HepG2 (cell line): ENCODE measurements around the gene ARTN. TPM values are rescaled to one million over a fixed set of nuclear protein-coding genes. Genes with fewer than 3 reads are reported as not detected.
A peak's percentile ranks its signal among the peaks of the same experiment; 100 is the strongest.

Source experiments
- ATAD3A ChIP-seq: sonication (generic); formaldehyde crosslinking; IDR thresholded peaks from 2 replicates; pipeline ENCODE4 v1.4.0; 2020; ENCODE audit warnings: missing genetic modification reagents
- HOXA3 ChIP-seq: sonication (generic); formaldehyde crosslinking; IDR thresholded peaks from 2 replicates; pipeline ENCODE4 v1.5.0; 2020; ENCODE audit warnings: missing genetic modification reagents
- HOXA5 ChIP-seq: sonication (generic); formaldehyde crosslinking; IDR thresholded peaks from 2 replicates; pipeline ENCODE4 v1.4.0; 2020; ENCODE audit warnings: missing genetic modification reagents
- KAT7 ChIP-seq: IDR thresholded peaks from 2 replicates; pipeline ENCODE4 v1.6.1; 2018; ENCODE audit warnings: borderline replicate concordance, missing compliant biosample characterization
- KDM5A ChIP-seq: fragments of 200-600 bp; sonication (generic); IDR thresholded peaks from 2 replicates; pipeline ENCODE4 v1.7.0; 2018; ENCODE audit warnings: antibody characterized with exemption, mild to moderate bottlenecking, low read length, borderline replicate concordance
- KLF12 ChIP-seq: sonication (generic); formaldehyde crosslinking; IDR thresholded peaks from 2 replicates; pipeline ENCODE4 v1.4.0; 2020; ENCODE audit warnings: missing genetic modification reagents, borderline replicate concordance
- MATR3 ChIP-seq: sonication (generic); formaldehyde crosslinking; IDR thresholded peaks from 2 replicates; pipeline ENCODE4 v1.4.0; 2020; ENCODE audit warnings: missing genetic modification reagents
- NCOR1 ChIP-seq: fragments of 200-600 bp; sonication (generic); IDR thresholded peaks from 2 replicates; pipeline ENCODE4 v1.7.0; 2017; ENCODE audit warnings: antibody characterized with exemption, low read length, borderline replicate concordance
- NFE2L1 ChIP-seq: sonication (generic); formaldehyde crosslinking; IDR thresholded peaks from 2 replicates; pipeline ENCODE4 v1.4.0; 2020; ENCODE audit warnings: missing genetic modification reagents, mild to moderate bottlenecking, borderline replicate concordance
- PHB2 ChIP-seq: fragments of 450-650 bp; IDR thresholded peaks from 2 replicates; pipeline ENCODE4 v1.6.1; 2018; ENCODE audit not compliant: partially characterized antibody
- ZFP90 ChIP-seq: sonication (generic); formaldehyde crosslinking; IDR thresholded peaks from 2 replicates; pipeline ENCODE4 v1.8.0; 2022; ENCODE audit warnings: missing genetic modification reagents, mild to moderate bottlenecking, inconsistent platforms, borderline replicate concordance
- ZNF17 ChIP-seq: sonication (generic); formaldehyde crosslinking; IDR thresholded peaks from 2 replicates; pipeline ENCODE4 v1.5.0; 2020; ENCODE audit warnings: mild to moderate bottlenecking, missing genetic modification reagents
- ZNF263 ChIP-seq: sonication (generic); formaldehyde crosslinking; IDR thresholded peaks from 2 replicates; pipeline ENCODE4 v1.4.0; 2020; ENCODE audit warnings: missing genetic modification reagents
- ZNF274 ChIP-seq: sonication (generic); formaldehyde crosslinking; IDR thresholded peaks from 2 replicates; pipeline ENCODE4 v1.5.1; 2020; ENCODE audit warnings: mild to moderate bottlenecking, missing genetic modification reagents
- ZNF607 ChIP-seq: sonication (generic); formaldehyde crosslinking; IDR thresholded peaks from 2 replicates; pipeline ENCODE4 v1.5.1; 2020; ENCODE audit warnings: missing genetic modification reagents, mild to moderate bottlenecking, borderline replicate concordance
- ZNF615 ChIP-seq: sonication (generic); formaldehyde crosslinking; IDR thresholded peaks from 2 replicates; pipeline ENCODE4 v1.5.0; 2020; ENCODE audit warnings: mild to moderate bottlenecking, missing genetic modification reagents, borderline replicate concordance
- polyA plus RNA-seq, 8 experiments: library from polyadenylated mRNA; depleted of rRNA in 3 of 8; stranded (reverse) in 7 of 8; unstranded in 1 of 8; fragments of >200 nt; fragmentation: Illumina TruSeq in 4 of 8; extraction: Trizol in 4 of 8; gene quantifications; 2 replicates each; pipeline versions ENCODE4 v1.2.1 to v1.2.3, GENCODE V29; 2011 to 2016; ENCODE audit warnings: low read depth in 4 of 8, missing spikeins in 1 of 8, mixed read lengths in 1 of 8; ENCODE audit not compliant: insufficient read depth in 1 of 8
- total RNA-seq, 5 experiments: library from RNA; depleted of rRNA; stranded (reverse); fragments of >200 nt; fragmentation: Illumina TruSeq; extraction: Trizol; gene quantifications; 2 replicates each; pipeline ENCODE4 v1.2.3, GENCODE V29; 2016; ENCODE audit warnings: low read depth in 1 of 5
- TF ChIP-seq, protein P1 (sequence below): sonication (generic); formaldehyde crosslinking; IDR thresholded peaks from 2 replicates; pipeline ENCODE4 v1.5.1; 2020; ENCODE audit warnings: mild to moderate bottlenecking, moderate library complexity, missing genetic modification reagents
- TF ChIP-seq, protein P2 (sequence below): sonication (generic); formaldehyde crosslinking; IDR thresholded peaks from 2 replicates; pipeline ENCODE4 v1.5.0; 2020; ENCODE audit warnings: mild to moderate bottlenecking, missing genetic modification reagents, moderate library complexity
- TF ChIP-seq, protein P3 (sequence below): sonication (generic); formaldehyde crosslinking; conservative IDR thresholded peaks from 2 replicates; pipeline ENCODE4 v1.8.1; 2023; ENCODE audit warnings: missing genetic modification reagents
- TF ChIP-seq, protein P4 (sequence below): sonication (generic); formaldehyde crosslinking; IDR thresholded peaks from 2 replicates; pipeline ENCODE4 v1.4.0; 2020; ENCODE audit warnings: missing genetic modification reagents

Gene ARTN
- total and polyA plus RNA-seq, 2 of the 13 experiments (the other 11 are each of a cell fraction or from before 2014, with no cell fraction given): 0.11 to 0.62 TPM

DNA sequence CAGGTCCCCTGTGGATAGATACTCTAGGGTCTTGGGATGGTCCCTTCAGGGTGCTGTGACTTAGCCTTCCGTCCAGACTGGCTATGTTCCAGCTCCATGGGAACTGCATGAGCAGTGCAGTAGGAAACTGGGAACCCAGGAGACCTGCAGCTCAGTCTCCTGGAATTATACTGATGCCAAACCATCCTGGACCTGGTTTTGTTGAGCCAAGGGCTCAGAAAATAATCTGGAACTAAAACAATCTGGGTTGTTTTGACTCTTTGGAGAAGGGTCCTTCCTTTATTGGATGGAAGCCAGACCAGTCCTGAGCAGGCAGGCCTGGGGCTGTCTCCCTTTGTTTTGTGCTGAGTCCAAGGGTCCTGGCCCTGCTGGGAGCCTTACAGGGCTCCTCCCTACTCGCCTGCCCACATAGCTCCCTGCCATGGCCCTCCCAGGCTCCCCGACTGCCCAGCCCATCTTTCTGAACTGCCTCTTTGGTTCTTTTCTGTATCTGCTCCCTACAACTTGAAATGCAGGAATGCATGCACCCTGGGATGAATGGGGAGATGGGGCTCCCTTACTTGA, 14.4 kb downstream of the ARTN start (continued):
- 0 out of 2 replicates have a peak, but pooled peaks have one; percentile 41 for TF ChIP-seq HOXA5 (CRISPR knock-in tag)
- TF ChIP-seq, protein P1, sequence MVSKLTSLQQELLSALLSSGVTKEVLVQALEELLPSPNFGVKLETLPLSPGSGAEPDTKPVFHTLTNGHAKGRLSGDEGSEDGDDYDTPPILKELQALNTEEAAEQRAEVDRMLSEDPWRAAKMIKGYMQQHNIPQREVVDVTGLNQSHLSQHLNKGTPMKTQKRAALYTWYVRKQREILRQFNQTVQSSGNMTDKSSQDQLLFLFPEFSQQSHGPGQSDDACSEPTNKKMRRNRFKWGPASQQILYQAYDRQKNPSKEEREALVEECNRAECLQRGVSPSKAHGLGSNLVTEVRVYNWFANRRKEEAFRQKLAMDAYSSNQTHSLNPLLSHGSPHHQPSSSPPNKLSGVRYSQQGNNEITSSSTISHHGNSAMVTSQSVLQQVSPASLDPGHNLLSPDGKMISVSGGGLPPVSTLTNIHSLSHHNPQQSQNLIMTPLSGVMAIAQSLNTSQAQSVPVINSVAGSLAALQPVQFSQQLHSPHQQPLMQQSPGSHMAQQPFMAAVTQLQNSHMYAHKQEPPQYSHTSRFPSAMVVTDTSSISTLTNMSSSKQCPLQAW (CRISPR knock-in tag): no peak
- no peak for TF ChIP-seq NFE2L1 (CRISPR knock-in tag)
- TF ChIP-seq HOXA3 (CRISPR knock-in tag): peak; percentile 17; the same call in 1 of the 2 replicates
- no peak for TF ChIP-seq PHB2
- TF ChIP-seq, protein P2, sequence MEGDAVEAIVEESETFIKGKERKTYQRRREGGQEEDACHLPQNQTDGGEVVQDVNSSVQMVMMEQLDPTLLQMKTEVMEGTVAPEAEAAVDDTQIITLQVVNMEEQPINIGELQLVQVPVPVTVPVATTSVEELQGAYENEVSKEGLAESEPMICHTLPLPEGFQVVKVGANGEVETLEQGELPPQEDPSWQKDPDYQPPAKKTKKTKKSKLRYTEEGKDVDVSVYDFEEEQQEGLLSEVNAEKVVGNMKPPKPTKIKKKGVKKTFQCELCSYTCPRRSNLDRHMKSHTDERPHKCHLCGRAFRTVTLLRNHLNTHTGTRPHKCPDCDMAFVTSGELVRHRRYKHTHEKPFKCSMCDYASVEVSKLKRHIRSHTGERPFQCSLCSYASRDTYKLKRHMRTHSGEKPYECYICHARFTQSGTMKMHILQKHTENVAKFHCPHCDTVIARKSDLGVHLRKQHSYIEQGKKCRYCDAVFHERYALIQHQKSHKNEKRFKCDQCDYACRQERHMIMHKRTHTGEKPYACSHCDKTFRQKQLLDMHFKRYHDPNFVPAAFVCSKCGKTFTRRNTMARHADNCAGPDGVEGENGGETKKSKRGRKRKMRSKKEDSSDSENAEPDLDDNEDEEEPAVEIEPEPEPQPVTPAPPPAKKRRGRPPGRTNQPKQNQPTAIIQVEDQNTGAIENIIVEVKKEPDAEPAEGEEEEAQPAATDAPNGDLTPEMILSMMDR (CRISPR knock-in tag): no peak
- no peak for TF ChIP-seq ZNF274 (CRISPR knock-in tag)
- 0 out of 2 replicates have a peak, but pooled peaks have one; percentile 22 for TF ChIP-seq KLF12 (CRISPR knock-in tag)
- no peak for TF ChIP-seq MATR3 (CRISPR knock-in tag)
- 0 out of 2 replicates have a peak, but pooled peaks have one; percentile 14 for TF ChIP-seq KDM5A
- TF ChIP-seq, protein P3, sequence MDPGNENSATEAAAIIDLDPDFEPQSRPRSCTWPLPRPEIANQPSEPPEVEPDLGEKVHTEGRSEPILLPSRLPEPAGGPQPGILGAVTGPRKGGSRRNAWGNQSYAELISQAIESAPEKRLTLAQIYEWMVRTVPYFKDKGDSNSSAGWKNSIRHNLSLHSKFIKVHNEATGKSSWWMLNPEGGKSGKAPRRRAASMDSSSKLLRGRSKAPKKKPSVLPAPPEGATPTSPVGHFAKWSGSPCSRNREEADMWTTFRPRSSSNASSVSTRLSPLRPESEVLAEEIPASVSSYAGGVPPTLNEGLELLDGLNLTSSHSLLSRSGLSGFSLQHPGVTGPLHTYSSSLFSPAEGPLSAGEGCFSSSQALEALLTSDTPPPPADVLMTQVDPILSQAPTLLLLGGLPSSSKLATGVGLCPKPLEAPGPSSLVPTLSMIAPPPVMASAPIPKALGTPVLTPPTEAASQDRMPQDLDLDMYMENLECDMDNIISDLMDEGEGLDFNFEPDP (CRISPR knock-in tag): no peak
- no peak for TF ChIP-seq KAT7 (CRISPR knock-in tag)
- TF ChIP-seq ATAD3A (CRISPR knock-in tag): no peak
- no peak for TF ChIP-seq ZNF615 (CRISPR knock-in tag)
- peak; percentile 58 for TF ChIP-seq ZNF263 (CRISPR knock-in tag)
- TF ChIP-seq, protein P4, sequence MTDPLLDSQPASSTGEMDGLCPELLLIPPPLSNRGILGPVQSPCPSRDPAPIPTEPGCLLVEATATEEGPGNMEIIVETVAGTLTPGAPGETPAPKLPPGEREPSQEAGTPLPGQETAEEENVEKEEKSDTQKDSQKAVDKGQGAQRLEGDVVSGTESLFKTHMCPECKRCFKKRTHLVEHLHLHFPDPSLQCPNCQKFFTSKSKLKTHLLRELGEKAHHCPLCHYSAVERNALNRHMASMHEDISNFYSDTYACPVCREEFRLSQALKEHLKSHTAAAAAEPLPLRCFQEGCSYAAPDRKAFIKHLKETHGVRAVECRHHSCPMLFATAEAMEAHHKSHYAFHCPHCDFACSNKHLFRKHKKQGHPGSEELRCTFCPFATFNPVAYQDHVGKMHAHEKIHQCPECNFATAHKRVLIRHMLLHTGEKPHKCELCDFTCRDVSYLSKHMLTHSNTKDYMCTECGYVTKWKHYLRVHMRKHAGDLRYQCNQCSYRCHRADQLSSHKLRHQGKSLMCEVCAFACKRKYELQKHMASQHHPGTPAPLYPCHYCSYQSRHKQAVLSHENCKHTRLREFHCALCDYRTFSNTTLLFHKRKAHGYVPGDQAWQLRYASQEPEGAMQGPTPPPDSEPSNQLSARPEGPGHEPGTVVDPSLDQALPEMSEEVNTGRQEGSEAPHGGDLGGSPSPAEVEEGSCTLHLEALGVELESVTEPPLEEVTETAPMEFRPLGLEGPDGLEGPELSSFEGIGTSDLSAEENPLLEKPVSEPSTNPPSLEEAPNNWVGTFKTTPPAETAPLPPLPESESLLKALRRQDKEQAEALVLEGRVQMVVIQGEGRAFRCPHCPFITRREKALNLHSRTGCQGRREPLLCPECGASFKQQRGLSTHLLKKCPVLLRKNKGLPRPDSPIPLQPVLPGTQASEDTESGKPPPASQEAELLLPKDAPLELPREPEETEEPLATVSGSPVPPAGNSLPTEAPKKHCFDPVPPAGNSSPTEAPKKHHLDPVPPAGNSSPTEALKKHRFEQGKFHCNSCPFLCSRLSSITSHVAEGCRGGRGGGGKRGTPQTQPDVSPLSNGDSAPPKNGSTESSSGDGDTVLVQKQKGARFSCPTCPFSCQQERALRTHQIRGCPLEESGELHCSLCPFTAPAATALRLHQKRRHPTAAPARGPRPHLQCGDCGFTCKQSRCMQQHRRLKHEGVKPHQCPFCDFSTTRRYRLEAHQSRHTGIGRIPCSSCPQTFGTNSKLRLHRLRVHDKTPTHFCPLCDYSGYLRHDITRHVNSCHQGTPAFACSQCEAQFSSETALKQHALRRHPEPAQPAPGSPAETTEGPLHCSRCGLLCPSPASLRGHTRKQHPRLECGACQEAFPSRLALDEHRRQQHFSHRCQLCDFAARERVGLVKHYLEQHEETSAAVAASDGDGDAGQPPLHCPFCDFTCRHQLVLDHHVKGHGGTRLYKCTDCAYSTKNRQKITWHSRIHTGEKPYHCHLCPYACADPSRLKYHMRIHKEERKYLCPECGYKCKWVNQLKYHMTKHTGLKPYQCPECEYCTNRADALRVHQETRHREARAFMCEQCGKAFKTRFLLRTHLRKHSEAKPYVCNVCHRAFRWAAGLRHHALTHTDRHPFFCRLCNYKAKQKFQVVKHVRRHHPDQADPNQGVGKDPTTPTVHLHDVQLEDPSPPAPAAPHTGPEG (CRISPR knock-in tag): 0 out of 2 replicates have a peak, but pooled peaks have one; percentile 38
- peak; percentile 75; the same call in 1 of the 2 replicates for TF ChIP-seq ZFP90
- TF ChIP-seq ZNF17: no peak
- no peak for TF ChIP-seq ZNF607
- TF ChIP-seq NCOR1: no peak
